Astrocyte (in vitro differentiated cells and primary cell): ENCODE results near the gene VPS13C.

Source experiments
- CTCF ChIP-seq: IDR thresholded peaks from 2 replicates; pipeline ENCODE4 v1.5.1; 2011; ENCODE audit warnings: low read depth, mild to moderate bottlenecking, inconsistent platforms, low read length, moderate library complexity; ENCODE audit not compliant: insufficient read depth
- EZH2 ChIP-seq: IDR thresholded peaks from 2 replicates; pipeline ENCODE4 v1.6.1; 2012; ENCODE audit warnings: mild to moderate bottlenecking, low read length, inconsistent platforms; ENCODE audit not compliant: insufficient read depth

GRCh38 chr15:62050115-62050514, 10.1 kb downstream of the VPS13C start:
- no peak for TF ChIP-seq EZH2
- no peak for TF ChIP-seq CTCF
